Transverse colon (tissue), 4 donors: ENCODE data around the gene VPS13D. TPM values are rescaled to one million over a fixed set of nuclear protein-coding genes. Genes with fewer than 3 reads are reported as not detected.
A peak's percentile ranks its signal among the peaks of the same experiment; 100 is the strongest.
"Not testable (repeated sequence)": the region's sequence is repeated elsewhere in the genome, so short reads cannot be mapped to it uniquely, and the experiment has no call there.

Source experiments
- DNase-seq: peaks from one replicate; pipeline ENCODE4 v3.0.0-alpha.2; 2019
- H3K27ac ChIP-seq, 4 donors: fragments of 200-600 bp; sonication (generic); 2 replicates each; pipeline ENCODE4 v1.5.1; 2016 to 2018; ENCODE audit warnings: inconsistent platforms in 4 of 4
- H3K27me3 ChIP-seq: fragments of 200-600 bp; sonication (generic); 2 replicates; pipeline ENCODE4 v1.5.1; 2017; ENCODE audit warnings: inconsistent platforms
- H3K36me3 ChIP-seq, 4 donors: fragments of 200-600 bp; sonication (generic); 2 replicates each; pipeline ENCODE4 v1.5.1; 2017 to 2019; ENCODE audit warnings: inconsistent platforms in 4 of 4
- H3K4me1 ChIP-seq, 4 donors: fragments of 200-600 bp; sonication (generic); 2 replicates each; pipeline ENCODE4 v1.5.1; 2017 to 2020; ENCODE audit warnings: inconsistent platforms in 4 of 4
- H3K4me3 ChIP-seq, 4 donors: fragments of 200-600 bp; sonication (generic); 1 replicate in 1 of 4; 2 replicates in 3 of 4; pipeline versions ENCODE4 v1.5.1 to v1.6.1; 2017 to 2019; ENCODE audit warnings: inconsistent platforms in 4 of 4
- H3K9me3 ChIP-seq, 2 donors: fragments of 200-600 bp; sonication (generic); 2 replicates each; pipeline ENCODE4 v1.5.1; 2017 to 2019; ENCODE audit warnings: inconsistent platforms in 2 of 2
- EP300 ChIP-seq: sonication (generic); formaldehyde crosslinking; IDR thresholded peaks from one replicate; pipeline ENCODE4 v1.6.1; 2017; ENCODE audit warnings: antibody characterized with exemption, low read depth
- POLR2A ChIP-seq: fragments of 450-650 bp; IDR thresholded peaks from one replicate; pipeline ENCODE4 v1.6.1; 2016; ENCODE audit warnings: antibody characterized with exemption, mild to moderate bottlenecking, moderate library complexity
- POLR2AphosphoS5 ChIP-seq, 3 donors: sonication (generic); formaldehyde crosslinking; IDR thresholded peaks; one replicate each; pipeline ENCODE4 v1.6.1; 2016; ENCODE audit warnings: antibody characterized with exemption in 3 of 3
- WGBS, 2 donors: methylation state at CpG; one replicate each; pipeline ENCODE4 v1.1.5; 2018; ENCODE audit warnings: low coverage in 1 of 2; 5-methylcytosine and 5-hydroxymethylcytosine counted together
- in situ Hi-C, 4 donors: fragments of 200-750 bp; cut with MboI; loops; one replicate each; pipeline versions ENCODE4 v1.15.0 to v1.15.1; 2017; ENCODE audit warnings: low sequenced_read_pairs in 3 of 4, low pct_ligation_motif_present in 1 of 4, low pct_unique_long_range_greater_than_20kb in 1 of 4
- intact Hi-C: fragments of 100-400 bp; cut with DNase I; formaldehyde crosslinking; loops from one replicate; pipeline ENCODE4 v1.15.1; 2023; ENCODE audit warnings: low total_unique reads
- total RNA-seq, 4 donors: library from RNA; depleted of rRNA; stranded (reverse); fragments of >200 nt; gene quantifications; one replicate each; pipeline ENCODE4 v1.1.0, GENCODE V29; 2016
- TF ChIP-seq, protein P1 (sequence below), 5 experiments: fragments of 200-600 bp in 3 of 5; fragments of 450-650 bp in 2 of 5; sonication (generic) in 3 of 5; IDR thresholded peaks; 1 replicate in 2 of 5; 2 replicates in 3 of 5; pipeline ENCODE4 v1.5.1; 2016 to 2017; ENCODE audit warnings: antibody characterized with exemption in 5 of 5, inconsistent platforms in 3 of 5, mild to moderate bottlenecking in 2 of 5, moderate library complexity in 1 of 5

Gene VPS13D
- total RNA-seq, 4 donors from 2014 or later, result 101 to 136 (median 116) TPM

DNA sequence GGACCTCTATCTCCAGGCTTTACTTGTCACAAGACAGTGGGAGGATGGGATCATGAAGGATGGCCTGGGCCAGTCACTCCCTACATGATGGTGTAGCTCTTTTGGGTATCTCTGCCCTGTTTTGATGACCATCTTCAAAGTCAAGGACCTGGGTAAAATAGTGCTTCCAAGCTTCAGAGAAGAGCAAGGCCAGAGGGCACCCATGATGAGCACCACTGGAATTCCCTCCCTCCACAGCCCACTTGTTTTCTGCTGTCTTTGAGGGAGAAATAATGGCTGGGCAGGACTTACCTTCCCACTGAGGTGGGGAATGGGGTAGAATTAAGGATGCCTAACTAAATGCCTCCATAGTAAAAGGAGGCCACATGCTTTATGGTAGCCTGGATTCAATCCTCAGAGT is 222.4 kb downstream of the VPS13D start:
- in situ Hi-C loops, result no loop called here
- intact Hi-C loops, result no loop called here

DNA sequence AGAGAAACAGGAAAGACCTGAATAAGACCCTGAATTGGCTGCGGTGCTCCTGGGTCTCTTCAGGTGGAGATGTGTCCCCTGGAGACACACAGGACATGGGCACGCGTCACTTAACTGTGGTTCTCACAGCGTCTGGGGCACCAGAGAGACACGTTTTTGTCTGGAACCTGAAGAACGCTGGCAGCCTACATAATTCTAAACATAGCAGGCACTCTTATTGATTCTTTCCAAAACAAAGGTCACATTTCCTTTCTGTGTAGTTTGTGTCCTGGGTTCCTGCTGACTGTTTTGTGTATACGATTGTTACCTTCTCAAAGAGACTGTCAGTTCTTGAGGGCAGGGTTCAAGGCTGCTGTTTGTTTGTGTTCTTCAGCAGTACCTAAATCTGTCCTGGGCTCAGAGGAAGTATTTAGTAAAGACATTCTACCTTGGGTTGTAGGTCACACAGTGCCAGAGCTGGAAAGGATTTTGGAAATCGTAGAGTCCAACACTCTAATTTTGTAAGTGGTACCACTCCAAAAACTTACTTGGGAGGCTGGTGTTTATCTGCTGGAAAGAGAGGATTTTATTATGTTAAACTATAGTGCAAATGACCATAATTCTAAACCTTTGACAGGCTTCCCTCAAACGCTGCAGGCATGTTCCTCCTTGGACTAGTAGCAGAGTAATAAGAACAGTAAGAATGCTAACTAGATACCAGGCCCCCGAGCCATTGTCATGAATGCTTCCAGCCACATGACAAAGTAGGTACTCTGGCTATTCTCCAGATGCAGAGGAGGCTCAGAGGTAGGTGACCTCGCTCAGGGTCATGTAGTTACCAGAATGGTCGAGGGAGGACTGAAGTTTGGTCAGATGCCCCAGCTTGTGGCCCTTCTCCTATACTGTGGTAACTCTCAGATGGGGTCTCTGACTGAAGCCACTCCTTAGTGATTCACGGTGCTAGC is 223.8 kb downstream of the VPS13D start:
- in situ Hi-C loops (no loop called here), intact Hi-C loops (no loop called here)
- no peaks in the 10 kb centered on the region for H3K9me3 ChIP-seq
- H3K36me3 ChIP-seq, result no peaks in the 10 kb centered on the region
- no peak for DNase-seq
- H3K4me1 ChIP-seq, result peaks cover 26 to 82% (median 47%) of the 10 kb centered on the region in 4 donors
- no peak for TF ChIP-seq POLR2A
- TF ChIP-seq, protein P1, sequence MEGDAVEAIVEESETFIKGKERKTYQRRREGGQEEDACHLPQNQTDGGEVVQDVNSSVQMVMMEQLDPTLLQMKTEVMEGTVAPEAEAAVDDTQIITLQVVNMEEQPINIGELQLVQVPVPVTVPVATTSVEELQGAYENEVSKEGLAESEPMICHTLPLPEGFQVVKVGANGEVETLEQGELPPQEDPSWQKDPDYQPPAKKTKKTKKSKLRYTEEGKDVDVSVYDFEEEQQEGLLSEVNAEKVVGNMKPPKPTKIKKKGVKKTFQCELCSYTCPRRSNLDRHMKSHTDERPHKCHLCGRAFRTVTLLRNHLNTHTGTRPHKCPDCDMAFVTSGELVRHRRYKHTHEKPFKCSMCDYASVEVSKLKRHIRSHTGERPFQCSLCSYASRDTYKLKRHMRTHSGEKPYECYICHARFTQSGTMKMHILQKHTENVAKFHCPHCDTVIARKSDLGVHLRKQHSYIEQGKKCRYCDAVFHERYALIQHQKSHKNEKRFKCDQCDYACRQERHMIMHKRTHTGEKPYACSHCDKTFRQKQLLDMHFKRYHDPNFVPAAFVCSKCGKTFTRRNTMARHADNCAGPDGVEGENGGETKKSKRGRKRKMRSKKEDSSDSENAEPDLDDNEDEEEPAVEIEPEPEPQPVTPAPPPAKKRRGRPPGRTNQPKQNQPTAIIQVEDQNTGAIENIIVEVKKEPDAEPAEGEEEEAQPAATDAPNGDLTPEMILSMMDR (IDR thresholded peaks at IDR 0.05), result no peak
- TF ChIP-seq EP300, result no peak
- no peak for TF ChIP-seq POLR2AphosphoS5 (IDR thresholded peaks at IDR 0.05)
- H3K27me3 ChIP-seq, result no peaks in the 10 kb centered on the region
- WGBS, 2 donors, result 40 to 58% methylated on average over 3 to 13 of the region's 13 CpGs
- H3K4me3 ChIP-seq, result no peak overlapping the region
- peak overlapping the region; percentile 57 to 63 (median 59) for H3K27ac ChIP-seq

More for the DNA sequence above, 222.4 kb downstream of the VPS13D start:
- H3K4me3 ChIP-seq, result no peak overlapping the region
- peaks cover 28 to 81% (median 50%) of the 10 kb centered on the region in 4 donors for H3K4me1 ChIP-seq
- H3K36me3 ChIP-seq, result no peaks in the 10 kb centered on the region
- no peaks in the 10 kb centered on the region for H3K9me3 ChIP-seq
- peak overlapping the region; percentile 6 to 63 (median 58) for H3K27ac ChIP-seq
- no peaks in the 10 kb centered on the region for H3K27me3 ChIP-seq
- TF ChIP-seq EP300 (no peak), POLR2AphosphoS5 (IDR thresholded peaks at IDR 0.05) (no peak), POLR2A (no peak)
- TF ChIP-seq, protein P1 (IDR thresholded peaks at IDR 0.05), result no peak
- DNase-seq, result no peak

DNA sequence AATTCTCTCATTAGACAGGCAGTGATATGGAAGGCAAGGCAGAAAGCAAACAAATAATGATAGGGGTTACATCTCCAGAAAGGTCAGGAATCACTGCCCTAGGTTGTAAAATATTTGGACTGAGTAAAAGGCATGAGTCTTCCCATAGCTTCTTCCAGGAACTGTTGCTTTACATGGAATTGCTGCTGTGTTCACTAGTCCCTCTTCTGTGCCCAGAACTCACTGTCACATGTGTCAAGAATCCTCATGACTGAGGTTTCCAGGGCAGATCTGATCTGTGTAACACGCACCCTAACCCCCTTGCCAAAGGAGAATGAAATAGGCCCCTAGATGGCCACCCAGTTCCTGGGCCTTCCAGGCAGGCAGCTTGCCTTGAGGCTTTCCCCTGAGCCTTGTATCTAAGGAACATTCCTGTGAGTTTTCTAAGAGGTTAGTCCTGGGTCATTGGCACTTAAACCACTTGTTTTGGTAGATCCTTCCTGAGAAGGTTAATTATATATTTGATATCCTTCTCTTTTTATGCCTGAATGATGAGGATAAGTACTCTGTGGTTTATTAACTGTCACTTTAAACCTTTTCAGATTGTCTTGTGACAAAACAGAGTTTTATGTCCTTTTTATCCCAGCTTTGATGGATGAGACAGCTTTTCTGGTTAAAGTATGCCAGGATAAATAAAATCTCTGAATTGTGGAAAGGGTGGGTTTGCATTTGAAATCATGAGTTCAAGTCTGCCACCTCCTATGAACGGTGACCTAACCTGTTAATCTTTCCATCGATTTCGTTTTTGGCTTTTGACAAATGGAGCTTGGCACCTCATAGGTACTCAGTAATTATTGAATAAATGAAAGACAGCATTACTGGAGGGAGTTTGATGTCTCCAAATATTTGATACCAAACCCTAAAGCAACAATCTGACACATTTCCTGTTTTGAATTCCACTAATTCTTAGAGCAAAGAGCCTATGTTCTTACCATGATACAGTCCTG is 224.9 kb downstream of the VPS13D start:
- intact Hi-C loops, result no loop called here
- 69 to 84% methylated on average over 3 to 4 of the region's 4 CpGs for WGBS, 2 donors
- no peak for DNase-seq

DNA sequence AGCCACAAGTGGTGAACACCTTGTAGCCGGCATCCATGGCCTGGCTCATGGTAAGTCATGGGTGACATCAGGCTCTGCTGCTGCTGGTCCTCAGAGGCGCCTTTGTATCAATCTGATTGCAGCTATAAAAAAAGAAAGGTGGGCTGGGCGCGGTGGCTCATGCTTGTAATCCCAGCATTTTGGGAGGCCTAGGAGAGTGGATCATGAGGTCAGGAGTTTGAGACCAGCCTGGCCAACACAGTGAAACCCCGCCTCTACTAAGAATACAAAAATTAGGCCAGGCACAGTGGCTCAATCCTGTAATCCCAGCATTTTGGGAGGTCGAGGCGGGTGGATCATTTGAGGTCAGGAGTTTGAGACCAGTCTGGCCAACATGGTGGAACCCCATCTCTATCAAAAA is 226.3 kb downstream of the VPS13D start:
- 99% methylated on average over 7 of the region's 7 CpGs; no CpG with 5 or more reads in 1 of the 2 donors for WGBS, 2 donors
- Histone ChIP-seq H3K4me1 (peaks cover 26 to 71% (median 40%) of the 10 kb centered on the region in 4 donors), H3K27ac (peak overlapping the region in 2 of 4 donors; percentile 59 to 63)
- H3K9me3 ChIP-seq, DNase-seq, in situ Hi-C loops, H3K4me3 ChIP-seq, H3K27me3 ChIP-seq, intact Hi-C loops, H3K36me3 ChIP-seq: not testable (repeated sequence)

More for the DNA sequence above, 224.9 kb downstream of the VPS13D start:
- Histone ChIP-seq H3K36me3 (no peaks in the 10 kb centered on the region), H3K27me3 (no peaks in the 10 kb centered on the region), H3K9me3 (no peaks in the 10 kb centered on the region), H3K27ac (peak overlapping the region; percentile 57 to 63 (median 59)), H3K4me1 (peaks cover 19 to 75% (median 41%) of the 10 kb centered on the region in 4 donors), H3K4me3 (no peak overlapping the region)
- TF ChIP-seq POLR2A (no peak), EP300 (no peak), POLR2AphosphoS5 (IDR thresholded peaks at IDR 0.05) (peak in 2 of 3 donors; percentile 15 to 21)
- TF ChIP-seq, protein P1 (IDR thresholded peaks at IDR 0.05), result no peak
- in situ Hi-C loops, result no loop called here
